NCI-H1092 (cell line): ENCODE results near the gene CD209.
A peak's percentile ranks its signal among the peaks of the same experiment; 100 is the strongest.

Experiments used
- DNase-seq: peaks from one replicate; lab custom pipeline; 2025; lab: John Stamatoyannopoulos, UW

The CD209 gene

GRCh38 chr19:7738023-7738422, 9.3 kb downstream of the CD209 start:
- no peak for DNase-seq

DNA sequence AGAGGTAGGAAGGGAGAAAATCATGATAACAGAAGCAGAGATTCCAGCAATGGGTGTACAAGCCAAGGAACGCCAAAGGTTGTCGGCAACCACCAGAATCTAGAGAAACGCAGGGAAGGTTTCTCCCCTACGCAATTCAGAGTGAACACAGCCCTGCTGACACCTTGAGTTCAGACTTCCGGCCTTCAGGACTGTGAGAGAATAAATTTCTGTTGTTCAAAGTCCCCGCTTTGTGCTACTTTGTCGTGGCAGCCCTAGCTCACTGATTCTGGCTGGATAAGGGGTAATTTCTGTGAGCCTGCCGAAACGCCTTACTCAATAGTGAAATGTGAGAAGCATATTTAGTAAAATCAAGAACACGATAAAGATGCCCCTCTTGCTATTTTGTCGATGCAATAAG, 10.1 kb downstream of the CD209 start:
- DNase-seq, result no peak

DNA sequence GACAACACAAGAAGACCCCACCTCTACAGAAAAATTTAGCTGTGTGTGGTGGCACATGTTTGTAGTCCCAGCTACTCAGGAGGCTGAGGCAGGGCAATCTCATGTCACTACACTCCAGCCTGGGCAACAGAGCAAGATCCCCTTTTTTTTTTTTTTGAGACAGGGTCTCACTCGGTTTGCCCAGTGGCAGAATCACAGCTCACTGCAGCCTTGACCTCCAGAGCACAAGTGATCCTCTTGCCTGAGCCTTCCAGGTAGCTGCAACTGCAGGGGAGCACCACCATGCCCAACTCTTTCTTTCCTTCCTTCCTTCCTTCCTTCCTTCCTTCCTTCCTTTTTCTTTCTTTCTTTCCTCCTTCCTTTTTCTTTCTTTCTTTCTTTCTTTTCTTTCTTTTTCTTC, 11.2 kb downstream of the CD209 start:
- no peak for DNase-seq

GRCh38 chr19:7734220-7735203, 12.8 kb downstream of the CD209 start:
- no peak for DNase-seq

- DNase-seq, result no peak
Measured at GRCh38 chr19:7733376-7733775, 14.0 kb downstream of the CD209 start.

- DNase-seq, result no peak
Measured at GRCh38 chr19:7732045-7732444, 15.3 kb downstream of the CD209 start, which contains the start of gene CLEC4G. TSS of gene CLEC4G (minus strand) at chr19:7732110. CDS start at chr19:7732102, 8 bp downstream.

- no peak for DNase-seq
Measured at GRCh38 chr19:7731615-7732014, 15.7 kb downstream of the CD209 start.

- DNase-seq, result no peak
Measured at GRCh38 chr19:7731218-7731595, 16.1 kb downstream of the CD209 start.

DNA sequence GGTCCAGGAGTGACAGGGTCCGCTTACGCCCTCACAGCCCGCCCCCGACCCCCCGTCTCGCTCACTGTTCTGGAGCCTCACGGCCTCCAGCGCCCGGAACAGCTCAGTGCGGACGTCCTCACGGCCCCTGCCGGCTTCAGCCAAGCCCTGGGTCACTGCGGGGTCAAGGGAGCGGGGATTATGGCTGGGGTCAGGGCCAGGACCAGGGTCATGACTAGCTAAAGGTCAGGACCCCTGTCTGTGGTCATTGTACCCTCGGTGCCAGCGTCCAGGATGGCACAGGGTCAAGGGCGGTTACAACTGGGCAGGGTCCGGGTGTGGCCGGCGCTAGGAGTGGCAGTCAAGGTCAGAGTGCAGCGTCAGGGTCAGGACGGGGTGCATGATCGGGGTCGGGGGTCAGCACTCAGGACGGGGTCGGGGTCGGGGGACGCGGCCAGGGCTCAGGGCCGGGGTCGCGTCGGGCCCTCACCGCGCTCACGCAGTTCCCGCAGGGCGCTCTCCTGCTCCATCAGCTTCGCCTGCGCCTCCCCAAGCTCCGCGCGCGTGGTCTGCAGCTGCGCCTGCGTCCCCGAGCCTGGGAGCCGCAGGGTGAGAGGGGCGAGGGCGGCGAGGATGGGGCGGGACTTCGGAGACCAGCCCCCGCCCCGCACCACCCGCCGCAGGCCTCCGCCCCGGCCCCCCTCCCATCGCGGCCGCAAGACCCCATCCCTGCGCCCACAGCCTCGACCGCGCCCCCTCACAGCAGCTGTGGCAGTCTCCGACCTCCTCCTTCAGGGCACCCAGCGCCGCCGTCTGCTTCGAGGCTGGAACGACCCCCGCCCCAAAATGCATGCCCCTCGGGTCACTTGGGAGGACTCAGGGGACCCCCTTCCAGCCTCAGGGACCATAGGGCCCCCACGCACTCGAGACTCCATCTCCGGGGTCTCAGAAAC, 16.8 kb downstream of the CD209 start:
- no peak for DNase-seq

- DNase-seq, result no peak
Measured at GRCh38 chr19:7729831-7730285, 17.5 kb downstream of the CD209 start.

- DNase-seq, result no peak
Measured at GRCh38 chr19:7729211-7729610, 18.1 kb downstream of the CD209 start.

- no peak for DNase-seq
Measured at GRCh38 chr19:7725791-7726190, 21.5 kb downstream of the CD209 start.

DNA sequence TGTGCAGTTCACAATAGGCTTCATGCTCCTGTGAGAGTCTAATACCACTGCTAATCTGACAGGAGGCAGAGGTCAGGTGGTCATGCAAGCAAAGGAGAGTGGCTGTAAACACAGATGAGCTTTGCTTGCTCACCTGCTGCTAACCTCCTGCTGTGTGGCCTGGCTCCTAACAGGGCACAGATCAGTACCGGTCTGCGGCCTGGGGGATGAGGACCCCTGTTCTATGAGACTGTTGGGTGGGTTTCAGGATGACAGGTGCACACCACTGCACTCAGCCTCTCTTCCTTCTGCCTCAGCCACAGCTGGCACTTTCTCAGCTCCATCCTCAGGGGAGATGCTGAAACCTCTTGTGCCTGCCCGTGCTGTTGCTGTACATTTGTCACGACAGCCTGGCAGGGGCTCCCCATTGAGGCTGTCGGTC, 25.1 kb downstream of the CD209 start:
- peak; percentile 27 for DNase-seq

DNA sequence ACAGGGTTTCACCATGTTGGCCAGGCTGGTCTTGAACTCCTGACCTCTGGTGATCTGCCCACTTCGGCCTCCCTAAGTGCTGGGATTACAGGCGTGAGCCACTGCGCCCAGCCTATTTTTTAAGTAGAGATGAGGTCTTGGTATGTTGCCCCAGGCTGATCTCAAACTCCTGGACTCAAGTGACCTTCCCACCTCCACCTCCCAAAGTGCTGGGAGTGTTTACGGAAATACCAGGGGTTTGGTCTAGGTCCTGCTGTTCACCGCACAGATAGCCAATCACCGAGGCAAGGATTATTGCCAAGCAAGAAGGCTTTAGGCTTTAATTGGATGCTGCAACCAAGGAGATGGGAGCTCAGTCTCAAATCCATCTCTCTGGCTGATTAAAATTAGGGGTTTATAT, 27.0 kb downstream of the CD209 start:
- no peak for DNase-seq

- DNase-seq, result no peak
Measured at GRCh38 chr19:7718668-7719067, 28.7 kb downstream of the CD209 start.

DNA sequence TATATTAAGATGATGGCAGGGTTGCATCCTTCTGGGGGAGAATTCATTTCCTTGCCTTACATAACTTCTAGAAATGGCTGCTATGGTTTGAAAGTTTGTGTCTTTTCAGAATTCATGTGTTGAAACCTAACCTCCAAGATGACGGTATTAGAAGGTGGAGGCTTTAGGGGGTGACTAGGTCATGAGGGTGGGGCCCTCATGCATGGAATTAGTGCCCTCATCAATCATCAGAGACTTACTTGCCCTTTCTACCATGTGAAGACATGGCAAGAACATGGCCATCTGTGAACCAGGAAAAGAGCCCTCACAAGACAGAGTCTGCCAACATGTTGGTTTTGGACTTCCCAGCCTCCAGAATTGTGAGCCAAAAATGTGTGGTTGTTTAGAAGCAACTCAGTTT, 30.6 kb downstream of the CD209 start:
- no peak for DNase-seq

DNA sequence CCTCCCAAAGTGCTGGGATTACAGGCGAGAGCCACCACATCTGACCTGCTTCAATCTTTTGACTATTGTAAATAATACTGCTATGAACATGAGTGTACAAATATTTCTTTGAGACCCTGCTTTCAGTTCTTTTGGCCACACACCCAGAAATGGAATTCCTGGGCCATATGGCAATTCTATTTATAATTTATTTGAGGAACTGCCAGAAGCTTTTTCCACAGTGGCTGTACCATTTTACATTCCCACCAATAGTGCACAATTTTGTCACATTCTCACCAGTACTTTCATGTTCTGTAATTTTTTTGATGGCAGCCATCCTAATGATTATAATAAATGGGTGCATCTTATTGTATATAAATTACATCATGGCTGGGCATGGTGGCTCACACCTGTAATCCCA, 31.7 kb downstream of the CD209 start:
- DNase-seq, result no peak

GRCh38 chr19:7710616-7711015, 36.7 kb downstream of the CD209 start:
- no peak for DNase-seq

DNA sequence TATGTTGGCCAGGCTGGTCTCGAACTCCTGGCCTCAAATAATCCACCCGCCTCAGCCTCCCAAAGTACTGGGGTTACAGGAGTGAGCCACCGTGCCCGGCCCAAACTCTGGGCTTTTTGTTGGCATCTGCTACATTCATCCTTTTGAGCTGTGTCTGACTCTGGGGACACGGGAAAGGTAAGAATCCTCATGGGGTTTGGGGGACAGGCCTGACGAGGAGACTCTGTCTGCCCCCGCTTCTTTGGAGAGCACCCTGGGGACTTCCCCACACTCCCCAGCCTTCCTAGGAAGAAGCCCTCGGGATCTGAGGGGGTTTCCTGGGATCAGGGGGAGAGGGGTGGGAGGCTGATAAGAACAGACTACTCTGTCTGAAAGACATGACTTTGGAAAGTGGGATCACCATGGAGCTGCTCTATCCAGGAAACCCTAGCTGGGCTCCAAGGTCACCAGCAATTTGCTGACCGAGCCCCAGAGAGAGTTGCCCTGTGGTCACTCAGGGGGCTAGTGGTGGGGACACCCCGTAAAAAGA, 37.3 kb downstream of the CD209 start:
- no peak for DNase-seq

GRCh38 chr19:7706955-7707456, 40.3 kb downstream of the CD209 start:
- DNase-seq, result no peak

GRCh38 chr19:7706188-7706954, 41.0 kb downstream of the CD209 start:
- no peak for DNase-seq
